DND-41 (cell line): Measurements from ENCODE around the gene RAB42.
A peak's percentile ranks its signal among the peaks of the same experiment; 100 is the strongest.

Experiments
- ATAC-seq: fragments of 200-7000 bp; cut with Tn5 transposase; 3 replicates; pipeline ENCODE4 v1.9.1; 2021; ENCODE audit warnings: low read depth; ENCODE audit not compliant: insufficient read depth
- DNase-seq: peaks from one replicate; pipeline ENCODE4 v3.0.0-alpha.2; 2020
- H2AFZ ChIP-seq: 2 replicates; pipeline ENCODE4 v1.6.0; 2012; ENCODE audit warnings: low read depth, low read length
- H3K27ac ChIP-seq: 2 replicates; pipeline ENCODE4 v1.5.1; 2012; ENCODE audit warnings: low read length, inconsistent platforms
- H3K27me3 ChIP-seq: fragments of 200-600 bp; sonication (generic); 2 replicates; pipeline ENCODE4 v1.6.0; 2012; ENCODE audit warnings: low read length, mild to moderate bottlenecking, inconsistent platforms; ENCODE audit not compliant: insufficient read depth, poor library complexity
- H3K36me3 ChIP-seq: 2 replicates; pipeline ENCODE4 v1.5.1; 2012; ENCODE audit warnings: low read length, inconsistent platforms; ENCODE audit not compliant: insufficient read depth
- H3K4me1 ChIP-seq: 2 replicates; pipeline ENCODE4 v1.5.1; 2012; ENCODE audit warnings: mild to moderate bottlenecking, low read length; ENCODE audit not compliant: insufficient read depth
- H3K4me2 ChIP-seq: 2 replicates; pipeline ENCODE4 v1.6.0; 2012; ENCODE audit warnings: mild to moderate bottlenecking, moderate library complexity, low read length, inconsistent platforms; ENCODE audit not compliant: insufficient read depth
- H3K4me3 ChIP-seq, 2 experiments: fragments of 200-600 bp in 1 of 2; shearing (Covaris generic) in 1 of 2; 2 replicates each; pipeline ENCODE4 v1.5.1; 2012 to 2016; ENCODE audit warnings: inconsistent platforms in 2 of 2, low read length in 2 of 2, mild to moderate bottlenecking in 2 of 2, low read depth in 1 of 2, moderate library complexity in 1 of 2
- H3K79me2 ChIP-seq: 2 replicates; pipeline ENCODE4 v1.6.0; 2012; ENCODE audit warnings: low read length, inconsistent platforms; ENCODE audit not compliant: insufficient read depth
- H3K9ac ChIP-seq: 2 replicates; pipeline ENCODE4 v1.6.0; 2012; ENCODE audit warnings: low read depth, mild to moderate bottlenecking, inconsistent platforms, low read length, moderate library complexity
- H3K9me3 ChIP-seq: 2 replicates; pipeline ENCODE4 v1.5.1; 2012; ENCODE audit warnings: low read length, moderate library complexity, mild to moderate bottlenecking, inconsistent platforms; ENCODE audit not compliant: insufficient read depth, severe bottlenecking
- H4K20me1 ChIP-seq: 2 replicates; pipeline ENCODE4 v1.6.0; 2012; ENCODE audit warnings: low read length; ENCODE audit not compliant: insufficient read depth
- EZH2 ChIP-seq: IDR thresholded peaks from 3 replicates; pipeline ENCODE4 v1.6.1; 2012; ENCODE audit warnings: borderline replicate concordance, low read depth, mild to moderate bottlenecking, moderate library complexity, low read length, inconsistent platforms; ENCODE audit not compliant: severe bottlenecking
- TF ChIP-seq, protein P1 (sequence below): IDR thresholded peaks from 2 replicates; pipeline ENCODE4 v1.5.1; 2012; ENCODE audit warnings: borderline replicate concordance, low read length, moderate library complexity, mild to moderate bottlenecking; ENCODE audit not compliant: poor library complexity, severe bottlenecking; ENCODE audit errors: extremely low read depth

Gene RAB42

DNA sequence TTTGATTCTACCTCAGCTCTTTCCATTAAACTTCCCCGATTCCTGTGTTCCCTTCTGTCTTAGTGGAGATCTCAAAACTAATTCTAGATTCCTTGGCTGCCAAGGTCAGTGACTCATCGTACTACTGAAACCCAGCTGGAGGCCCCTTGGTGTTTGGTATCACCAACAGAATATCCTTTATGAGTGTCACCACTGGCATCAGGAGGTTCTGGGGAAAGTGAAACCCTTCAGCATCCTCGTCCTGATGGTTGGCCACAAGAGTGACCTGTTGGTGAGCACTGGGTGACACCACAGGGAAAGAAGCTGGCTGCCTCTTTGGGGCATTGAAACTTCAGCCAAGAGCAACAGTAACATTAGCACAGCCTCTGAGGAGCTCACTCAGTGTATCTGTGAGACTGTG lies 9.6 kb downstream of the RAB42 start:
- no peaks in the 10 kb centered on the region for H3K27me3 ChIP-seq
- no peak overlapping the region for H3K4me3 ChIP-seq
- ATAC-seq (no peak), DNase-seq (no peak)
- H3K4me2 ChIP-seq: no peak overlapping the region
- H4K20me1 ChIP-seq: no peaks in the 10 kb centered on the region
- no peak for TF ChIP-seq EZH2
- TF ChIP-seq, protein P1, sequence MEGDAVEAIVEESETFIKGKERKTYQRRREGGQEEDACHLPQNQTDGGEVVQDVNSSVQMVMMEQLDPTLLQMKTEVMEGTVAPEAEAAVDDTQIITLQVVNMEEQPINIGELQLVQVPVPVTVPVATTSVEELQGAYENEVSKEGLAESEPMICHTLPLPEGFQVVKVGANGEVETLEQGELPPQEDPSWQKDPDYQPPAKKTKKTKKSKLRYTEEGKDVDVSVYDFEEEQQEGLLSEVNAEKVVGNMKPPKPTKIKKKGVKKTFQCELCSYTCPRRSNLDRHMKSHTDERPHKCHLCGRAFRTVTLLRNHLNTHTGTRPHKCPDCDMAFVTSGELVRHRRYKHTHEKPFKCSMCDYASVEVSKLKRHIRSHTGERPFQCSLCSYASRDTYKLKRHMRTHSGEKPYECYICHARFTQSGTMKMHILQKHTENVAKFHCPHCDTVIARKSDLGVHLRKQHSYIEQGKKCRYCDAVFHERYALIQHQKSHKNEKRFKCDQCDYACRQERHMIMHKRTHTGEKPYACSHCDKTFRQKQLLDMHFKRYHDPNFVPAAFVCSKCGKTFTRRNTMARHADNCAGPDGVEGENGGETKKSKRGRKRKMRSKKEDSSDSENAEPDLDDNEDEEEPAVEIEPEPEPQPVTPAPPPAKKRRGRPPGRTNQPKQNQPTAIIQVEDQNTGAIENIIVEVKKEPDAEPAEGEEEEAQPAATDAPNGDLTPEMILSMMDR: no peak
- H3K4me1 ChIP-seq: no peaks in the 10 kb centered on the region
- H3K27ac ChIP-seq: no peak overlapping the region
- peaks cover 39% of the 10 kb centered on the region for H3K36me3 ChIP-seq
- H2AFZ ChIP-seq: no peak overlapping the region
- H3K79me2 ChIP-seq: no peaks in the 10 kb centered on the region
- H3K9ac ChIP-seq: no peak overlapping the region
- no peaks in the 10 kb centered on the region for H3K9me3 ChIP-seq

DNA sequence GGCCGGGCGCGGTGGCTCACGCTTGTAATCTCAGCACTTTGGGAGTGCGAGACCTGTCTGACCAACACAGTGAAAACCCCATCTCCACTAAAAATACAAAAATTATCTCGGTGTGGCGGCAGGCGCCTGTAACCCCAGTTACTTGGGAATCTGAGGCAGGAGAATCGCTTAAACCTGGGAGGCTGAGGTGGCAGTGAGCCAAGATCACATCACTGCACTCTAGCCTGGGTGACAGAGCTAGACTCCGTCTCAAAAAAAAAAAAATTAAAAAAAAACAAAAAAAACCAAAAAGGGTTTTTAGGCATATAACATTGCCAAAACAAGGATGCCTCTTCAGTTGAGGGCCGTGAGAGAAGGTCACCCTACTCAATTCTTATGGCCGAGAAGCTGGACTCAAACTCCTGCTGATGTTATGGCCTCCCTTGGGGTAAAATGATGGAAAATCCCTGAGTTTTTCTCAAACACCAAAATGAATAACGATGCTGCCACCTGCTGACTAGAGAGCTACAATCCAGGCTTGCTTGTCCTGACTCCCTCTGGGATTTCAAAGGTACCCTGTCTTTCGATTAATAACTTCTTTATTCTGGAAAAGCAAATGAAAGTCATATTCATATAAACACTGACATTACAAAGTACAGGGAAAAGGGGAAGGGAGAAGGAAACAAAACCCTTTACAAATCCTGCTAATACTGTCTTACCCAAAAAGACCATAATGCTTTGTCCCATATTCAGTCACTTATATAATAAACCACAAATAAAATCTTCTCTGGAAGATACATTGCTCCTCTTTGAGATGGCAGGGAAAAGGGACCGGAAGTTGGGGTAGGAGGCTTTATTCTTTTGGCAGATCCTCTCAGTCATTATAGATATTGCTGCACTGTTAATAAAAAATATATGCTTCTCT lies 10.7 kb downstream of the RAB42 start:
- Histone ChIP-seq H3K9me3 (no peaks in the 10 kb centered on the region), H3K9ac (no peak overlapping the region), H3K36me3 (peaks cover 50% of the 10 kb centered on the region), H2AFZ (no peak overlapping the region), H3K27me3 (no peaks in the 10 kb centered on the region), H3K79me2 (no peaks in the 10 kb centered on the region), H3K4me3 (no peak overlapping the region), H3K27ac (no peak overlapping the region), H3K4me1 (no peaks in the 10 kb centered on the region), H3K4me2 (no peak overlapping the region), H4K20me1 (no peaks in the 10 kb centered on the region)
- DNase-seq (peak; percentile 46), ATAC-seq (peak; percentile 45; the same call in 1 of the 3 replicates)
- TF ChIP-seq, protein P1: peak; percentile 79
- no peak for TF ChIP-seq EZH2

DNA sequence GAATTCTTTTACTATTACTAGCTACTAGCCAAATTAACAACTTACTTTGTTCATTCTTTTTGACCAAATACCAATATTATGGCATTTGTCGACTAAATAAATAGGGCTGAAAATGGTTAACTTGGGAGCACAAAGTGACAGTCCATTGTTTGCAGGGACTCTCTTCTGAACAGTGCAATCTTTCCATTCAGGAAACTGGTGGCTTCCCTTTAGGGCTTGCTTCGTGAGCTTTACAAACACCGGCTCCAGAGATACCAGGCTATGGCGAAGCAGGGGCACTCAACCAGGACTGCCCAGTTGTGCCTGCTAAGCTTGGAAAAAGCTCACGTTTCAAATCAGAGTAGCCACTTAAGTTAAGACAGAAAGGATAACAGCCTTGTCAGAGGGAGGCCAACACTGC lies 12.3 kb downstream of the RAB42 start:
- H4K20me1 ChIP-seq: no peaks in the 10 kb centered on the region
- peaks cover 54% of the 10 kb centered on the region for H3K36me3 ChIP-seq
- H2AFZ ChIP-seq: no peak overlapping the region
- no peak for DNase-seq
- no peak overlapping the region for H3K4me3 ChIP-seq
- no peaks in the 10 kb centered on the region for H3K79me2 ChIP-seq
- no peak overlapping the region for H3K9ac ChIP-seq
- no peaks in the 10 kb centered on the region for H3K9me3 ChIP-seq
- no peak for TF ChIP-seq EZH2
- TF ChIP-seq, protein P1: no peak
- no peak overlapping the region for H3K27ac ChIP-seq
- no peak for ATAC-seq
- H3K4me1 ChIP-seq: no peaks in the 10 kb centered on the region
- H3K27me3 ChIP-seq: no peaks in the 10 kb centered on the region
- no peak overlapping the region for H3K4me2 ChIP-seq
